ENCODE results near the gene NBDY.

The NBDY gene

GRCh38 chrX:56786889-56787733 is 58.1 kb downstream of the NBDY start:
- no peak for DNase-seq (ENCODE audit: low read depth)

GRCh38 chrX:56787734-56788152 is 58.7 kb downstream of the NBDY start:
- DNase-seq (ENCODE audit: low read depth) = no peak

- no peak for DNase-seq (ENCODE audit: low read depth)
These were observed 59.2 kb downstream of the NBDY start for GRCh38 chrX:56788229-56788628.

- DNase-seq (ENCODE audit: low read depth) = peak; percentile 53
These were observed 59.7 kb downstream of the NBDY start for GRCh38 chrX:56788717-56789122.

GRCh38 chrX:56789518-56790070 is 60.6 kb downstream of the NBDY start:
- DNase-seq (ENCODE audit: low read depth) = no peak

- no peak for DNase-seq (ENCODE audit: low read depth)
These were observed 61.7 kb downstream of the NBDY start for GRCh38 chrX:56790778-56791177.

GRCh38 chrX:56791456-56791855 is 62.4 kb downstream of the NBDY start:
- DNase-seq (ENCODE audit: low read depth) = no peak

GRCh38 chrX:56792270-56793111 is 63.4 kb downstream of the NBDY start:
- DNase-seq (ENCODE audit: low read depth) = no peak

- DNase-seq (ENCODE audit: low read depth) = no peak
These were observed 64.0 kb downstream of the NBDY start for GRCh38 chrX:56793112-56793430.

- no peak for DNase-seq (ENCODE audit: low read depth)
These were observed 64.7 kb downstream of the NBDY start for GRCh38 chrX:56793521-56794320.

- DNase-seq (ENCODE audit: low read depth) = no peak
These were observed 65.6 kb downstream of the NBDY start for GRCh38 chrX:56794404-56795230.

- DNase-seq (ENCODE audit: low read depth) = no peak
These were observed 66.3 kb downstream of the NBDY start for GRCh38 chrX:56795309-56795868.

GRCh38 chrX:56796641-56797395 is 67.8 kb downstream of the NBDY start:
- no peak for DNase-seq (ENCODE audit: low read depth)

- no peak for DNase-seq (ENCODE audit: low read depth)
These were observed 68.7 kb downstream of the NBDY start for GRCh38 chrX:56797574-56798338.

GRCh38 chrX:56798339-56798711 is 69.3 kb downstream of the NBDY start:
- DNase-seq (ENCODE audit: low read depth) = no peak

GRCh38 chrX:56798866-56799758 is 70.1 kb downstream of the NBDY start:
- DNase-seq (ENCODE audit: low read depth) = no peak

- no peak for DNase-seq (ENCODE audit: low read depth)
These were observed 71.3 kb downstream of the NBDY start for GRCh38 chrX:56800307-56800706.

- peak; percentile 19 for DNase-seq (ENCODE audit: low read depth)
These were observed 71.8 kb downstream of the NBDY start for GRCh38 chrX:56800801-56801200.
